Measurements from ENCODE around the gene CHD6. TPM values are rescaled to one million over a fixed set of nuclear protein-coding genes. Genes with fewer than 3 reads are reported as not detected.

Gene CHD6
- total and polyA plus RNA-seq, 4 donors, result 3.3 to 23.4 (median 18.2) TPM

- Histone ChIP-seq H3K4me1 (ENCODE audit: control insufficient read depth in 4 of 4, insufficient read depth in 4 of 4, low read length in 3 of 4) (peaks cover 0 to 10% (median under 1%) of the 10 kb centered on the region in 4 donors), H3K27ac (ENCODE audit: low read depth in 1 of 2, low read length in 2 of 2) (no peak overlapping the region)
- no peak for DNase-seq (ENCODE audit: low spot score)
Observed at GRCh38 chr20:41559658-41560057, 58.5 kb downstream of the CHD6 start.

GRCh38 chr20:41553142-41553879, 64.9 kb downstream of the CHD6 start:
- DNase-seq (ENCODE audit: low spot score), result no peak
- TF ChIP-seq FOXA2 (IDR thresholded peaks at IDR 0.05), result no peak
- TF ChIP-seq REST (IDR thresholded peaks at IDR 0.05), result no peak
- no peak for TF ChIP-seq RXRA (IDR thresholded peaks at IDR 0.05)
- peaks cover 0 to 2% (median 0%) of the 10 kb centered on the region in 4 donors for H3K9me3 ChIP-seq (ENCODE audit: control insufficient read depth in 4 of 4, low read length in 3 of 4)
- 94% methylated on average over 9 of the region's 9 CpGs for WGBS
- no peak overlapping the region for H3K9ac ChIP-seq (ENCODE audit: low read depth in 1 of 2, low read length in 2 of 2)
- H3K27ac ChIP-seq (ENCODE audit: low read depth in 1 of 2, low read length in 2 of 2), result no peak overlapping the region
- peaks cover 0 to 4% (median under 1%) of the 10 kb centered on the region in 4 donors for H3K36me3 ChIP-seq (ENCODE audit: control insufficient read depth in 4 of 4, insufficient read depth in 3 of 4, low read depth in 1 of 4, low read length in 3 of 4)
- H3K4me1 ChIP-seq (ENCODE audit: control insufficient read depth in 4 of 4, insufficient read depth in 4 of 4, low read length in 3 of 4), result peaks cover 0 to 6% (median 0%) of the 10 kb centered on the region in 4 donors
- H3K4me3 ChIP-seq (ENCODE audit: low read depth in 1 of 3, low read length in 3 of 3), result no peak overlapping the region
- H3K27me3 ChIP-seq (ENCODE audit: control insufficient read depth in 4 of 4, insufficient read depth in 4 of 4, low read length in 3 of 4), result no peaks in the 10 kb centered on the region

More at GRCh38 chr20:41559658-41560057, 58.5 kb downstream of the CHD6 start:
- Histone ChIP-seq H3K9ac (ENCODE audit: low read depth in 1 of 2, low read length in 2 of 2) (no peak overlapping the region), H3K27me3 (ENCODE audit: control insufficient read depth in 4 of 4, insufficient read depth in 4 of 4, low read length in 3 of 4) (no peaks in the 10 kb centered on the region), H3K9me3 (ENCODE audit: control insufficient read depth in 4 of 4, low read length in 3 of 4) (no peaks in the 10 kb centered on the region), H3K4me3 (ENCODE audit: low read depth in 1 of 3, low read length in 3 of 3) (no peak overlapping the region), H3K36me3 (ENCODE audit: control insufficient read depth in 4 of 4, insufficient read depth in 3 of 4, low read depth in 1 of 4, low read length in 3 of 4) (no peaks in the 10 kb centered on the region)
- TF ChIP-seq HNF4G (IDR thresholded peaks at IDR 0.05), result no peak
- no peak for TF ChIP-seq TAF1 (conservative IDR thresholded peaks at IDR 0.05)
- TF ChIP-seq JUND (IDR thresholded peaks at IDR 0.05), result no peak
- TF ChIP-seq RXRA (IDR thresholded peaks at IDR 0.05), result no peak
- no peak for TF ChIP-seq ZBTB33 (IDR thresholded peaks at IDR 0.05)
- no peak for TF ChIP-seq EGR1 (IDR thresholded peaks at IDR 0.05; ENCODE audit: low read depth in 2 of 2)
- TF ChIP-seq SP1 (IDR thresholded peaks at IDR 0.05), result no peak
- no peak for TF ChIP-seq HNF4A (conservative IDR thresholded peaks at IDR 0.05)
- no peak for TF ChIP-seq FOXA2 (IDR thresholded peaks at IDR 0.05)
- TF ChIP-seq ATF3 (IDR thresholded peaks at IDR 0.05), result no peak
- TF ChIP-seq NR2F2 (IDR thresholded peaks at IDR 0.05), result no peak
- WGBS, result 95% methylated on average over 5 of the region's 5 CpGs

Measured in liver (tissue), 9 donors.